Hepatocyte (in vitro differentiated cells): ENCODE data around the gene SFT2D2.

ENCODE experiments used
- CTCF ChIP-seq: fragments of 200-600 bp; sonication (generic); IDR thresholded peaks from 2 replicates; pipeline ENCODE4 v1.5.1; 2016; ENCODE audit warnings: antibody characterized with exemption, mild to moderate bottlenecking; ENCODE audit not compliant: poor library complexity
- EZH2 ChIP-seq: fragments of 200-600 bp; sonication (generic); IDR thresholded peaks from 2 replicates; pipeline ENCODE4 v1.6.1; 2016; ENCODE audit warnings: antibody characterized with exemption, mild to moderate bottlenecking, borderline replicate concordance
- EZH2phosphoT487 ChIP-seq: fragments of 200-600 bp; sonication (generic); IDR thresholded peaks from one replicate; pipeline ENCODE4 v1.6.1; 2018; ENCODE audit warnings: antibody characterized with exemption, mild to moderate bottlenecking, low read depth, moderate library complexity; ENCODE audit not compliant: unreplicated experiment, severe bottlenecking

GRCh38 chr1:168213349-168213748, 12.5 kb upstream of the SFT2D2 start:
- no peak for TF ChIP-seq CTCF
- no peak for TF ChIP-seq EZH2phosphoT487
- TF ChIP-seq EZH2 = no peak
